ENCODE measurements around the gene HOMER2.
"Not testable (repeated sequence)": the region's sequence is repeated elsewhere in the genome, so short reads cannot be mapped to it uniquely, and the experiment has no call there.

The HOMER2 gene

GRCh38 chr15:82892573-82892972 is 59.9 kb downstream of the HOMER2 start:
- no peak for DNase-seq

- DNase-seq = no peak
Measured at GRCh38 chr15:82890995-82891390, 61.5 kb downstream of the HOMER2 start.

GRCh38 chr15:82890338-82890994 is 62.1 kb downstream of the HOMER2 start:
- no peak for DNase-seq

GRCh38 chr15:82882273-82882928 is 70.1 kb downstream of the HOMER2 start:
- no peak for DNase-seq

- DNase-seq = no peak
Measured at GRCh38 chr15:82881747-82882146, 70.8 kb downstream of the HOMER2 start.

- DNase-seq = no peak
Measured at GRCh38 chr15:82880704-82881103, 71.8 kb downstream of the HOMER2 start.

- no peak for DNase-seq
Measured at GRCh38 chr15:82878325-82878724, 74.2 kb downstream of the HOMER2 start.

- DNase-seq = no peak
Measured at GRCh38 chr15:82877825-82878224, 74.7 kb downstream of the HOMER2 start.

GRCh38 chr15:82875411-82876003 is 77.0 kb downstream of the HOMER2 start:
- DNase-seq = no peak

- no peak for DNase-seq
Measured at GRCh38 chr15:82874961-82875360, 77.6 kb downstream of the HOMER2 start.

GRCh38 chr15:82874267-82874666 is 78.3 kb downstream of the HOMER2 start:
- no peak for DNase-seq

GRCh38 chr15:82873000-82873680 is 79.4 kb downstream of the HOMER2 start:
- DNase-seq = no peak

GRCh38 chr15:82871832-82872484 is 80.6 kb downstream of the HOMER2 start:
- DNase-seq = no peak

- no peak for DNase-seq
Measured at GRCh38 chr15:82871358-82871757, 81.2 kb downstream of the HOMER2 start.

- DNase-seq = no peak
Measured at GRCh38 chr15:82870727-82871320, 81.7 kb downstream of the HOMER2 start.

GRCh38 chr15:82865981-82866380 is 86.5 kb downstream of the HOMER2 start:
- DNase-seq = not testable (repeated sequence)

- not testable (repeated sequence) for DNase-seq
Measured at GRCh38 chr15:82865581-82865980, 86.9 kb downstream of the HOMER2 start.

- no peak for DNase-seq
Measured at GRCh38 chr15:82864967-82865366, 87.6 kb downstream of the HOMER2 start.

GRCh38 chr15:82862886-82863285 is 89.6 kb downstream of the HOMER2 start:
- no peak for DNase-seq

- no peak for DNase-seq
Measured at GRCh38 chr15:82858932-82859331, 93.6 kb downstream of the HOMER2 start.

- DNase-seq = no peak
Measured at GRCh38 chr15:82856397-82857170, 95.9 kb downstream of the HOMER2 start.
